Gastrocnemius medialis (tissue), 4 donors: ENCODE results near the gene LIPA.

Source experiments
- POLR2A ChIP-seq, 2 donors: fragments of 450-650 bp; IDR thresholded peaks; one replicate each; pipeline ENCODE4 v1.6.1; 2017; ENCODE audit warnings: antibody characterized with exemption in 2 of 2, mild to moderate bottlenecking in 2 of 2, moderate library complexity in 2 of 2
- TF ChIP-seq, protein P1 (sequence below), 5 experiments: fragments of 450-650 bp in 3 of 5; fragments of 200-600 bp in 2 of 5; sonication (generic) in 2 of 5; IDR thresholded peaks in 4 of 5; conservative IDR thresholded peaks in 1 of 5; 1 replicate in 4 of 5; 2 replicates in 1 of 5; pipeline ENCODE4 v1.5.1; 2016 to 2019; ENCODE audit warnings: antibody characterized with exemption in 5 of 5, mild to moderate bottlenecking in 3 of 5, moderate library complexity in 3 of 5

DNA sequence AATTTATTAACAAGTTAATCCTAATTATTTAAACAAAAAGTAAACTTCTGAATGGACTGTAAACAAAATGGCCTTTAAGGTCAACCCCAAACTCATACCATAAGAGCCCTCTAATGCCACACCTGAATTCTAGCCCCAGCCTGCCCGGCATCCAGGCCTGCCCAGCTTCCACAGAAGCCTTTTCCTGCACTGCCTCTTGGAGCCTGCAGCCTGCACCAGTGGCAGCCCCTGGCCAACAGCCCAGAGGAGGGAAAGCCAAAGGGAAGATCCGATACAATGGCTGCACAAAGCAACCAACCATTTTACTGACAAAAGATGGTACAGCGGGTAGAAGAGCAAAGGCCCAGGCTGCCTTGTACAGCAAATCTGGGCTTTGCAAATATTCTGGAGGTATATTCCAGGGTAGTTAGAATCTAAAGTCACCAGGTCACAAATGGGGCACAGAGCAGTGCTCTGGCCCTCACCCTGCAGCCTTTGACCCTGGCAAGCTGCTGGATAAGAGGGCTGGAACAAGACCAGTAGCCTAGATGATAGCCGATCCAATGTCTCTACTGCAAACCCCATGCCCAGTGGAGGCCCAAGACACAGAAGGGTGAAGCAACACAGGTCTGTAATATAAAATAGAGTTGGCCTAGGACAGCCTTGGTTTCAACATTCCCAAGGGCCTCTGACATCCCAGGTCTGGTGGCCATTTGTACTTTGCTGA is 31.9 kb downstream of the LIPA start:
- TF ChIP-seq, protein P1, sequence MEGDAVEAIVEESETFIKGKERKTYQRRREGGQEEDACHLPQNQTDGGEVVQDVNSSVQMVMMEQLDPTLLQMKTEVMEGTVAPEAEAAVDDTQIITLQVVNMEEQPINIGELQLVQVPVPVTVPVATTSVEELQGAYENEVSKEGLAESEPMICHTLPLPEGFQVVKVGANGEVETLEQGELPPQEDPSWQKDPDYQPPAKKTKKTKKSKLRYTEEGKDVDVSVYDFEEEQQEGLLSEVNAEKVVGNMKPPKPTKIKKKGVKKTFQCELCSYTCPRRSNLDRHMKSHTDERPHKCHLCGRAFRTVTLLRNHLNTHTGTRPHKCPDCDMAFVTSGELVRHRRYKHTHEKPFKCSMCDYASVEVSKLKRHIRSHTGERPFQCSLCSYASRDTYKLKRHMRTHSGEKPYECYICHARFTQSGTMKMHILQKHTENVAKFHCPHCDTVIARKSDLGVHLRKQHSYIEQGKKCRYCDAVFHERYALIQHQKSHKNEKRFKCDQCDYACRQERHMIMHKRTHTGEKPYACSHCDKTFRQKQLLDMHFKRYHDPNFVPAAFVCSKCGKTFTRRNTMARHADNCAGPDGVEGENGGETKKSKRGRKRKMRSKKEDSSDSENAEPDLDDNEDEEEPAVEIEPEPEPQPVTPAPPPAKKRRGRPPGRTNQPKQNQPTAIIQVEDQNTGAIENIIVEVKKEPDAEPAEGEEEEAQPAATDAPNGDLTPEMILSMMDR (IDR thresholded peaks at IDR 0.05 in 4 of 5, conservative IDR thresholded peaks at IDR 0.05 in 1 of 5): no peak
- no peak for TF ChIP-seq POLR2A (IDR thresholded peaks at IDR 0.05)
